Muscle of leg (tissue), 16 donors: Measurements from ENCODE around the gene KIF4A. TPM values are rescaled to one million over a fixed set of nuclear protein-coding genes. Genes with fewer than 3 reads are reported as not detected.
"Not testable (repeated sequence)": the region's sequence is repeated elsewhere in the genome, so short reads cannot be mapped to it uniquely, and the experiment has no call there.

Experiments
- DNase-seq: peaks from one replicate; pipeline ENCODE4 v3.0.0; 2013
- H3K27ac ChIP-seq: one replicate; pipeline ENCODE4 v1.5.1; 2013; ENCODE audit warnings: mild to moderate bottlenecking, low read length, control low read depth
- H3K27me3 ChIP-seq: one replicate; pipeline ENCODE4 v1.6.1; 2013; ENCODE audit warnings: low read length; ENCODE audit not compliant: control insufficient read depth, insufficient read depth
- H3K36me3 ChIP-seq: one replicate; pipeline ENCODE4 v1.6.1; 2013; ENCODE audit warnings: low read length; ENCODE audit not compliant: control insufficient read depth, insufficient read depth
- H3K4me1 ChIP-seq: one replicate; pipeline ENCODE4 v1.6.1; 2013; ENCODE audit warnings: low read length; ENCODE audit not compliant: control insufficient read depth, insufficient read depth
- H3K4me3 ChIP-seq: one replicate; pipeline ENCODE4 v1.5.1; 2013; ENCODE audit warnings: low read length, control low read depth
- H3K9me3 ChIP-seq: replicated peaks from 2 replicates; pipeline ENCODE4 v1.6.1; 2013; ENCODE audit warnings: low read depth, low read length; ENCODE audit not compliant: control insufficient read depth
- WGBS: methylation state at CpG from one replicate; pipeline ENCODE4 v1.1.5; 2013; ENCODE audit warnings: missing lambda C conversion rate; ENCODE audit not compliant: insufficient coverage; 5-methylcytosine and 5-hydroxymethylcytosine counted together
- long read RNA-seq, 11 donors: transcript quantifications; one replicate each; lab custom pipeline, GENCODE V29; 2026
- polyA plus RNA-seq, 8 donors: library from polyadenylated mRNA; unstranded; fragments of 120-200 nt; gene quantifications; one replicate each; pipeline versions ENCODE4 v1.2.1 to v1.2.3, GENCODE V29; 2013; ENCODE audit warnings: inconsistent platforms in 1 of 8, low replicate concordance in 1 of 8; ENCODE audit not compliant: insufficient read length in 8 of 8, insufficient read depth in 1 of 8
- total RNA-seq: library from RNA; stranded (reverse); fragments of 120-200 nt; gene quantifications from one replicate; pipeline ENCODE4 v1.2.4, GENCODE V29; 2013

The KIF4A gene
- total RNA-seq (5.1 TPM), polyA plus RNA-seq (10 to 100 TPM in 3 of 8 donors, 1 to 10 TPM in 5; 5.8 to 12.7 (median 9.2) TPM)
- long read RNA-seq, donor 1: 0 reads
- long read RNA-seq, donor 2: 0 reads
- long read RNA-seq, donor 3, full-length matches to known transcripts: 1 of 1 reads
- long read RNA-seq, donor 3, partial matches to known transcripts: 0 of 1 reads
- long read RNA-seq, donor 3, other reads (novel, unspliced or antisense): 0 of 1 reads
- long read RNA-seq, donor 4: 0 reads
- long read RNA-seq, donor 5, full-length matches to known transcripts: 1 of 1 reads
- long read RNA-seq, donor 5, partial matches to known transcripts: 0 of 1 reads
- long read RNA-seq, donor 5, other reads (novel, unspliced or antisense): 0 of 1 reads
- long read RNA-seq, donor 6: 0 reads
- long read RNA-seq, donor 7: 0 reads
- long read RNA-seq, donor 8: 0 reads
- long read RNA-seq, donor 9: 0 reads
- long read RNA-seq, donor 10: 0 reads
- long read RNA-seq, donor 11: 0 reads

DNA sequence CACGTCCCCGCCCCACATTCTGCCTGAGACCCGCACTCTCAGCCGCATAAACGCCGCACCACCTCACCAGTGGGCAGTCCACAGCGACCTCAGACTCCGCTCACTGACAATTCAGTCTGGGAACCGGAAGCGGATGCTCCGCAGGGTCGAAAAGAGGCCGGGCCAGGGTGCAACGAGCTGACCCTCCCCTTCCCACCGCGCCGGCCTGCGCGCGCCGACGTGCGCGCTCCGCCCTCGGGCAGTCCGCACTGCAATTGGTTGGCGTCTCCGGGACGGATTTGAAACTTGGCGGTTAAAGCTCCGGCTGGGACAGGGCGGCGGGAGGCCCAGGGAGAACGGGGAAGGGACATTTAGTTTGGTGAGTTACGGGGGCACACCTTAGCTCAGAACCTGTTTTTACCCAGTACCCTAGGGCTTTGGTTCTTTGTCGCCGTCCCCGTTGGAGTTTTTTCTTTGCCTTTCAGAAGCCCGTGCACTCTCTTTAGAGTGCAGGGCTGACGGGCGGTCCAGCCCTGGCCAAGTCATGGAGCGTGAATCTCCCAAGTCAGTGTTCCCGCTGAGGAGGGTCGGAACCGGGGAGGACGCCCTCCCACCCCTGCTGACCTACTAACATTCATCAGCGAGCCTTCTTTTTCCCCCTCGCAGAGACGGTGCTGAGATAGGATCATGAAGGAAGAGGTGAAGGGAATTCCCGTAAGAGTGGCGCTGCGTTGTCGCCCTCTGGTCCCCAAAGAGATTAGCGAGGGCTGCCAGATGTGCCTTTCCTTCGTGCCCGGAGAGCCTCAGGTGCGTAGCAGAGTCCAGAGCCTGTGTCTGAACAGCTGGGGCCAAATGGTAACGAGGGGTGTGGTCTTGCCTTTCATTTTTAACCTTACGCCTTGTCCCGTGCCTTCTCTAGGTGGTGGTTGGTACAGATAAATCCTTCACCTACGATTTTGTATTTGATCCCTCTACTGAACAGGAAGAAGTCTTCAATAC is at the start of gene KIF4A, which contains the start of gene PDZD11:
KIF4A (plus strand) TSS at position 312 of the 978 bp plus-strand sequence; CDS start at position 667, 355 bp downstream.
PDZD11 (minus strand) TSS at position 135 of the 978 bp plus-strand sequence. CDS start 586 bp downstream, outside the sequence.
- 42% methylated on average over 35 of the region's 62 CpGs for WGBS
- peaks cover 8% of the 10 kb centered on the region for H3K27me3 ChIP-seq
- H3K4me1 ChIP-seq: peaks cover 5% of the 10 kb centered on the region
- DNase-seq: peak; percentile 93
- H3K36me3 ChIP-seq: peaks cover 6% of the 10 kb centered on the region
- no peaks in the 10 kb centered on the region for H3K9me3 ChIP-seq
- peak within 1 kb of the TSS; percentile 75 for H3K4me3 ChIP-seq
- H3K27ac ChIP-seq: peak within 1 kb of the TSS; percentile 67

DNA sequence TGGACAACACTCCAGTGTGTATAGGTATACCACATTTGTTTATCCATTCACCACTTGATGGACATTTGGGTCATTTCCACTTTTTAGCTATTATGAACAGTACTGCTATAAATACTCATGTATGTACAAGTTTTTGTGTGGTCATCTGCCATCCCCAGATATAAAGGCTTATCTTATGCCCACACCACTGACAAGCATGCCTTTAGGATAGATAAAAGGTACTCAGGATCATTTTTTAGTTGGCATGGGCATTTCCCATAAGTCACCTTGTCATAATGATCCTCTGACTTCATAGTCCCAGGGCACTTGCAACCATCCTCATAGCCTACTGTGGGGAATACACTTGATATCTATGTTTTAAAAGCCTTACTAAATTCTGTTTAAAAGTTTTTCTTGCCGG is 49.2 kb upstream of the KIF4A start:
- no CpG with 5 or more reads among the region's 1 CpG for WGBS

GRCh38 chrX:70241501-70241900 is 48.4 kb upstream of the KIF4A start:
- Histone ChIP-seq H3K4me3 (no peak overlapping the region), H3K9me3 (no peaks in the 10 kb centered on the region), H3K27ac (no peak overlapping the region), H3K36me3 (no peaks in the 10 kb centered on the region), H3K4me1 (no peaks in the 10 kb centered on the region), H3K27me3 (peaks cover 19% of the 10 kb centered on the region)
- DNase-seq: no peak
- WGBS: 80% methylated on average over 2 of the region's 2 CpGs

More for the DNA sequence above, 49.2 kb upstream of the KIF4A start:
- H3K27me3 ChIP-seq: peaks cover 19% of the 10 kb centered on the region
- no peak overlapping the region for H3K4me3 ChIP-seq
- no peaks in the 10 kb centered on the region for H3K36me3 ChIP-seq
- no peak for DNase-seq
- no peaks in the 10 kb centered on the region for H3K4me1 ChIP-seq
- no peak overlapping the region for H3K27ac ChIP-seq
- H3K9me3 ChIP-seq: no peaks in the 10 kb centered on the region

- not testable (repeated sequence) for H3K9me3 ChIP-seq, H3K4me1 ChIP-seq, DNase-seq, H3K4me3 ChIP-seq, H3K36me3 ChIP-seq, H3K27ac ChIP-seq
- H3K27me3 ChIP-seq: peaks cover 14% of the 10 kb centered on the region
- WGBS: 62% methylated on average over 3 of the region's 5 CpGs
These were observed 46.3 kb upstream of the KIF4A start for GRCh38 chrX:70243601-70244000.

DNA sequence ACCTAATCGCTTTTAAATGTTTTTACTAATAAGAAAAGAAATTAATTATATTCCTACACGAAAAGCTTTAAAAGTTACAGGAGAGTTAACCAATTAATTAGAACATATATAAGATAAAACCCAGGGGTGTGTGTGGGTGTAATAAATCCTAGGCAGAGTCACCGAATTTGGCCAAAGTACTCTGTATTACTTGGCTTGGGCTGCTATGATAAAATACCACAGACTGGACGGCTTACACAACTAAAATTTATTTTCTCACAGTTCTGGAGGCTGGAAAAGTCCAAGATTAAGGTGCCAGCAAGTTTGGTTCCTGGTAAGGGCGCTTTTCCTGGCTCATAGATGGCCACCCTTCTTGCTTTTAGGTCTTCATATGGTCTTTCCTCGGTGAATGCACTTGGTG is 45.0 kb upstream of the KIF4A start:
- 40% methylated on average over 1 of the region's 6 CpGs for WGBS
- no peaks in the 10 kb centered on the region for H3K4me1 ChIP-seq
- no peak for DNase-seq
- H3K27ac ChIP-seq: no peak overlapping the region
- H3K36me3 ChIP-seq: no peaks in the 10 kb centered on the region
- peaks cover 8% of the 10 kb centered on the region for H3K27me3 ChIP-seq
- H3K4me3 ChIP-seq: no peak overlapping the region
- H3K9me3 ChIP-seq: no peaks in the 10 kb centered on the region

- DNase-seq: no peak
- Histone ChIP-seq H3K4me3 (no peak overlapping the region), H3K4me1 (no peaks in the 10 kb centered on the region), H3K36me3 (no peaks in the 10 kb centered on the region), H3K27ac (no peak overlapping the region), H3K9me3 (no peaks in the 10 kb centered on the region), H3K27me3 (peaks cover 4% of the 10 kb centered on the region)
- WGBS: no CpG with 5 or more reads among the region's 2 CpGs
These were observed 42.7 kb upstream of the KIF4A start for GRCh38 chrX:70247252-70247651.

DNA sequence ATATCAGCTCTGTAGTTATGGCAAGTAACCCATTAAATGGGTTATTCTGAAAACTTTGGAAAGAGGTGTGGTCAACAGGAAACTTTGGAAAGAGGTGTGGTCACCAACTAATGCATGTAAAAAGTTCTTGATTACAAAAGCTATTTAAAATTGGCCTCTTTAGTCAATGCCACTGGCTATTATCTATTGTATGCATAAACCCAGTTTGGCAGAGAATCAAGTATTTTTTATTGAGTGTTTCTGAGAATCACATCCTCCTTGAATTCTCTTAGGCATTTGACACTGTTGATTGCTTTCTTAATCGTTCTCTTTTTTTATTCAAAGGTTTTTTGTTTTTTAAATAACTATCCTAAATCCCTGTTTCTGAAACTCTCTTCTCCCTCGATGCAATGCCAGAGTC is 37.4 kb upstream of the KIF4A start:
- H3K4me3 ChIP-seq: no peak overlapping the region
- no peaks in the 10 kb centered on the region for H3K36me3 ChIP-seq
- no peaks in the 10 kb centered on the region for H3K9me3 ChIP-seq
- H3K27ac ChIP-seq: no peak overlapping the region
- no peaks in the 10 kb centered on the region for H3K4me1 ChIP-seq
- peaks cover 6% of the 10 kb centered on the region for H3K27me3 ChIP-seq
- 72% methylated on average over 1 of the region's 2 CpGs for WGBS
- no peak for DNase-seq

- no peak for DNase-seq
- Histone ChIP-seq H3K4me3 (no peak overlapping the region), H3K4me1 (no peaks in the 10 kb centered on the region), H3K36me3 (no peaks in the 10 kb centered on the region), H3K9me3 (no peaks in the 10 kb centered on the region), H3K27ac (no peak overlapping the region), H3K27me3 (peaks cover 4% of the 10 kb centered on the region)
- WGBS: no CpG with 5 or more reads among the region's 3 CpGs
These were observed 36.4 kb upstream of the KIF4A start for GRCh38 chrX:70253377-70254062.

- no peak overlapping the region for H3K4me3 ChIP-seq
- 90% methylated on average over 1 of the region's 1 CpG for WGBS
- no peaks in the 10 kb centered on the region for H3K36me3 ChIP-seq
- no peak for DNase-seq
- H3K4me1 ChIP-seq: no peaks in the 10 kb centered on the region
- no peak overlapping the region for H3K27ac ChIP-seq
- H3K9me3 ChIP-seq: no peaks in the 10 kb centered on the region
- peaks cover 2% of the 10 kb centered on the region for H3K27me3 ChIP-seq
These were observed 35.9 kb upstream of the KIF4A start for GRCh38 chrX:70254063-70254400.
